ENCODE data around the gene TFAP2E.

TFAP2E gene

GRCh38 chr1:35637401-35637809, 64.3 kb downstream of the TFAP2E start:
- Histone ChIP-seq H3K79me2 (ENCODE audit: control insufficient read depth, low read length) (peaks cover 79% of the 10 kb centered on the region), H3K27ac (ENCODE audit: low read depth, low read length) (no peak overlapping the region), H3K36me3 (ENCODE audit: control insufficient read depth, low read length) (peaks cover 53% of the 10 kb centered on the region), H3K27me3 (ENCODE audit: control insufficient read depth, low read length) (no peaks in the 10 kb centered on the region), H3F3A (ENCODE audit: control insufficient read depth, insufficient read depth) (peaks cover 7% of the 10 kb centered on the region), H3K9me2 (replicated peaks; ENCODE audit: control insufficient read depth, low read length) (no peaks in the 10 kb centered on the region), H3K4me3 (ENCODE audit: low read length) (peak overlapping the region; percentile 56), H3K9me3 (ENCODE audit: control insufficient read depth, insufficient read depth, low read length) (no peaks in the 10 kb centered on the region), H3K4me2 (ENCODE audit: low read length) (peak overlapping the region; percentile 68), H3K4me1 (ENCODE audit: control insufficient read depth, low read length) (peaks cover 35% of the 10 kb centered on the region), H4K20me1 (ENCODE audit: control insufficient read depth, insufficient read depth, low read depth, low read length) (peaks cover 26% of the 10 kb centered on the region)
- TF ChIP-seq EZH2phosphoT487 (IDR thresholded peaks at IDR 0.05; ENCODE audit: borderline replicate concordance, low read length): no peak
- TF ChIP-seq, protein P1, sequence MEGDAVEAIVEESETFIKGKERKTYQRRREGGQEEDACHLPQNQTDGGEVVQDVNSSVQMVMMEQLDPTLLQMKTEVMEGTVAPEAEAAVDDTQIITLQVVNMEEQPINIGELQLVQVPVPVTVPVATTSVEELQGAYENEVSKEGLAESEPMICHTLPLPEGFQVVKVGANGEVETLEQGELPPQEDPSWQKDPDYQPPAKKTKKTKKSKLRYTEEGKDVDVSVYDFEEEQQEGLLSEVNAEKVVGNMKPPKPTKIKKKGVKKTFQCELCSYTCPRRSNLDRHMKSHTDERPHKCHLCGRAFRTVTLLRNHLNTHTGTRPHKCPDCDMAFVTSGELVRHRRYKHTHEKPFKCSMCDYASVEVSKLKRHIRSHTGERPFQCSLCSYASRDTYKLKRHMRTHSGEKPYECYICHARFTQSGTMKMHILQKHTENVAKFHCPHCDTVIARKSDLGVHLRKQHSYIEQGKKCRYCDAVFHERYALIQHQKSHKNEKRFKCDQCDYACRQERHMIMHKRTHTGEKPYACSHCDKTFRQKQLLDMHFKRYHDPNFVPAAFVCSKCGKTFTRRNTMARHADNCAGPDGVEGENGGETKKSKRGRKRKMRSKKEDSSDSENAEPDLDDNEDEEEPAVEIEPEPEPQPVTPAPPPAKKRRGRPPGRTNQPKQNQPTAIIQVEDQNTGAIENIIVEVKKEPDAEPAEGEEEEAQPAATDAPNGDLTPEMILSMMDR (IDR thresholded peaks at IDR 0.05; ENCODE audit: low read depth, low read length, poor library complexity, severe bottlenecking): no peak

DNA sequence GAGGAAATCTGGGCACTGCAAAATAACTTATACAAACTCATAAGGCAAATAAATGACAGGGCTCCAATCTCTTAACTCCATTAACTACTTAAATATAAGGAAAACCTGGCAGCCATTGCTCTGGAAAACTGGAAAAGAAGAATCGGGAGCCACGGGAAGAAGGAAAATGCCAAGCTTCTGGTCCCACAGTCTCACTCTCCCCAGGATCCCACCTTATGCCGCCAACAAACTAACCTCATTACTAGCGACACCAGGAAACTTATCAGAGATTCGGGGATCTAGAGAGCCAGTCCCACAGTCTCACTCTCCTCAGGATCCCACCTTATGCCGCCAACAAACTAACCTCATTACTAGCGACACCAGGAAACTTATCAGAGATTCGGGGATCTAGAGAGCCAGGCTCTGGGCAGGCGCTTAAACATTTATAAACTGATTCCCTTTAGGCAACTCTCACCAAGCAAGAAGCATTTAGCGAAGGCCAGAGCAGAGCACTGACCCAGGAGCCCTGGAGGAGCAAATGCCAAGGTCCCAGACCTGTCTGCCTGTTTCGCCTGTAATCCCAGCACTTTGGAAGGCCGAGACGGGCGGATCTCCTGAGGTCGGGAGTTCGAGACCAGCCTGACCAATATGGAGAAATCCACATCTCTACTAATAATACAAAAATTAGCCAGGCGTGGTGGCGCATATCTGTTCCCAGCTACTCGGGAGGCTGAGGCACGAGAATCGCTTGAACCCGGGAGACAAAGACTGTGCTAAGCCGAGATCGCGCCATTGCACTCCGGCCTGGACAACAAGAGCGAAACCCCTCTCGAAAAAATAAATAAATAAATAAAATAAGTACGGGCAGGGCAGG, 67.5 kb downstream of the TFAP2E start:
- H3K27ac ChIP-seq (ENCODE audit: low read depth, low read length): peak overlapping the region; percentile 67
- H3F3A ChIP-seq (ENCODE audit: control insufficient read depth, insufficient read depth): peaks cover 11% of the 10 kb centered on the region; the same call in 1 of the 2 replicates
- H3K27me3 ChIP-seq (ENCODE audit: control insufficient read depth, low read length): peaks cover 17% of the 10 kb centered on the region
- peaks cover 24% of the 10 kb centered on the region for H4K20me1 ChIP-seq (ENCODE audit: control insufficient read depth, insufficient read depth, low read depth, low read length)
- TF ChIP-seq, protein P1 (IDR thresholded peaks at IDR 0.05; ENCODE audit: low read depth, low read length, poor library complexity, severe bottlenecking): no peak
- no peak for TF ChIP-seq EZH2phosphoT487 (IDR thresholded peaks at IDR 0.05; ENCODE audit: borderline replicate concordance, low read length)
- H3K9me2 ChIP-seq (replicated peaks; ENCODE audit: control insufficient read depth, low read length): no peaks in the 10 kb centered on the region
- H3K4me1 ChIP-seq (ENCODE audit: control insufficient read depth, low read length): peaks cover 37% of the 10 kb centered on the region
- peak overlapping the region; percentile 91 for H3K4me3 ChIP-seq (ENCODE audit: low read length)
- H3K4me2 ChIP-seq (ENCODE audit: low read length): peak overlapping the region; percentile 92
- H3K9me3 ChIP-seq (ENCODE audit: control insufficient read depth, insufficient read depth, low read length): no peaks in the 10 kb centered on the region
- peaks cover 60% of the 10 kb centered on the region for H3K79me2 ChIP-seq (ENCODE audit: control insufficient read depth, low read length)
- peaks cover 30% of the 10 kb centered on the region for H3K36me3 ChIP-seq (ENCODE audit: control insufficient read depth, low read length)

- H4K20me1 ChIP-seq (ENCODE audit: control insufficient read depth, insufficient read depth, low read depth, low read length): peaks cover 23% of the 10 kb centered on the region
- peaks cover 23% of the 10 kb centered on the region for H3K36me3 ChIP-seq (ENCODE audit: control insufficient read depth, low read length)
- H3K27me3 ChIP-seq (ENCODE audit: control insufficient read depth, low read length): peaks cover 24% of the 10 kb centered on the region
- H3K27ac ChIP-seq (ENCODE audit: low read depth, low read length): peak within 1 kb of the TSS; percentile 67
- H3K79me2 ChIP-seq (ENCODE audit: control insufficient read depth, low read length): peaks cover 53% of the 10 kb centered on the region
- no peaks in the 10 kb centered on the region for H3K9me3 ChIP-seq (ENCODE audit: control insufficient read depth, insufficient read depth, low read length)
- H3K9me2 ChIP-seq (replicated peaks; ENCODE audit: control insufficient read depth, low read length): no peaks in the 10 kb centered on the region
- no peak for TF ChIP-seq EZH2phosphoT487 (IDR thresholded peaks at IDR 0.05; ENCODE audit: borderline replicate concordance, low read length)
- TF ChIP-seq, protein P1 (IDR thresholded peaks at IDR 0.05; ENCODE audit: low read depth, low read length, poor library complexity, severe bottlenecking): no peak
- H3K4me1 ChIP-seq (ENCODE audit: control insufficient read depth, low read length): peaks cover 37% of the 10 kb centered on the region
- H3K4me2 ChIP-seq (ENCODE audit: low read length): peak within 1 kb of the TSS; percentile 92
- peak within 1 kb of the TSS; percentile 91 for H3K4me3 ChIP-seq (ENCODE audit: low read length)
- H3F3A ChIP-seq (ENCODE audit: control insufficient read depth, insufficient read depth): peaks cover 11% of the 10 kb centered on the region; the same call in 1 of the 2 replicates
These were observed 68.2 kb downstream of the TFAP2E start, which contains the start of gene PSMB2 for GRCh38 chr1:35641233-35641866. PSMB2 (minus strand) TSS chr1:35641526; CDS start chr1:35641432, 94 bp downstream.

All from DOHH2 (cell line).